A673 (cell line): ENCODE data around the gene PASK. TPM values are rescaled to one million over a fixed set of nuclear protein-coding genes. Genes with fewer than 3 reads are reported as not detected.

Source experiments
- BruUV-seq: library from RNA; stranded (reverse); fragments of 400-500 nt; replicated peaks from 2 replicates; lab custom pipeline; 2021; lab: Mats Ljungman, UMichigan
- CTCF ChIA-PET: fragments of 300-600 bp; sonication (Branson Sonifier 250); formaldehyde crosslinking; loops from one replicate; lab custom pipeline; 2022; ENCODE audit warnings: antibody characterized with exemption; lab: Charles Lee
- POLR2A ChIA-PET: fragments of 300-600 bp; sonication (Branson Sonifier 250); formaldehyde crosslinking; loops from one replicate; lab custom pipeline; 2022; ENCODE audit warnings: antibody characterized with exemption; ENCODE audit not compliant: low non-redundant PET; lab: Charles Lee
- DNase-seq: peaks from one replicate; pipeline ENCODE4 v3.0.0-alpha.2; 2015; ENCODE audit warnings: low spot score
- H3K27ac ChIP-seq: fragments of 200-600 bp; sonication (generic); 2 replicates; pipeline ENCODE4 v1.5.1; 2016; ENCODE audit warnings: mixed run types, low read depth, mild to moderate bottlenecking, mixed read lengths, antibody characterized with exemption, low read length; ENCODE audit not compliant: poor library complexity, severe bottlenecking
- H3K27me3 ChIP-seq: fragments of 200-600 bp; sonication (generic); replicated peaks from 2 replicates; pipeline ENCODE4 v1.6.1; 2017; ENCODE audit warnings: mixed run types, low read depth, mild to moderate bottlenecking, mixed read lengths, antibody characterized with exemption, low read length; ENCODE audit not compliant: insufficient read depth, poor library complexity
- H3K36me3 ChIP-seq: fragments of 200-600 bp; sonication (generic); 2 replicates; pipeline ENCODE4 v1.6.1; 2016; ENCODE audit warnings: mixed run types, mild to moderate bottlenecking, mixed read lengths, antibody characterized with exemption, low read length; ENCODE audit not compliant: insufficient read depth, poor library complexity, severe bottlenecking
- H3K4me1 ChIP-seq: fragments of 200-600 bp; sonication (generic); 2 replicates; pipeline ENCODE4 v1.6.1; 2017; ENCODE audit warnings: mixed run types, mild to moderate bottlenecking, mixed read lengths, antibody characterized with exemption, low read length; ENCODE audit not compliant: insufficient read depth, poor library complexity, severe bottlenecking
- H3K4me3 ChIP-seq: fragments of 200-600 bp; sonication (generic); 2 replicates; pipeline ENCODE4 v1.5.1; 2016; ENCODE audit warnings: low read depth, mixed run types, mild to moderate bottlenecking, mixed read lengths, low read length; ENCODE audit not compliant: poor library complexity, severe bottlenecking
- H3K9me3 ChIP-seq: fragments of 200-600 bp; sonication (generic); 2 replicates; pipeline ENCODE4 v1.6.1; 2016; ENCODE audit warnings: mixed run types, low read depth, mild to moderate bottlenecking, mixed read lengths, antibody characterized with exemption, low read length; ENCODE audit not compliant: poor library complexity, severe bottlenecking
- CTCF ChIP-seq: fragments of 300-800, 200-600 bp; sonication (generic); conservative IDR thresholded peaks from 2 replicates; pipeline ENCODE4 v1.5.1; 2017; ENCODE audit warnings: low read depth, mild to moderate bottlenecking, antibody characterized with exemption, low read length, moderate library complexity, mixed read lengths
- EZH2 ChIP-seq: fragments of 200-600 bp; sonication (generic); IDR thresholded peaks from 2 replicates; pipeline ENCODE4 v1.6.1; 2017; ENCODE audit warnings: borderline replicate concordance, low read depth, mild to moderate bottlenecking, mixed read lengths, antibody characterized with exemption, low read length; ENCODE audit not compliant: poor library complexity, severe bottlenecking
- intact Hi-C: fragments of 100-400 bp; cut with micrococcal nuclease; formaldehyde crosslinking; loops from one replicate; pipeline ENCODE4 v1.10.0; 2022; ENCODE audit not compliant: unreplicated experiment
- total RNA-seq: library from RNA; stranded (reverse); gene quantifications from 2 replicates; pipeline ENCODE4 v1.2.3, GENCODE V29; 2021

The PASK gene
- total RNA-seq, 1 experiment from 2014 or later: 59.4 TPM

GRCh38 chr2:241103176-241103595 is 46.1 kb downstream of the PASK start:
- Histone ChIP-seq H3K9me3 (no peaks in the 10 kb centered on the region), H3K27me3 (no peaks in the 10 kb centered on the region), H3K27ac (no peak overlapping the region), H3K36me3 (peaks cover 24% of the 10 kb centered on the region), H3K4me1 (no peaks in the 10 kb centered on the region), H3K4me3 (peak overlapping the region; percentile 84)
- BruUV-seq: no TSS peak
- intact Hi-C loops: no loop called here
- POLR2A ChIA-PET: no interaction called here
- DNase-seq: no peak
- CTCF ChIA-PET: no interaction called here
- TF ChIP-seq EZH2 (no peak), CTCF (no peak)

DNA sequence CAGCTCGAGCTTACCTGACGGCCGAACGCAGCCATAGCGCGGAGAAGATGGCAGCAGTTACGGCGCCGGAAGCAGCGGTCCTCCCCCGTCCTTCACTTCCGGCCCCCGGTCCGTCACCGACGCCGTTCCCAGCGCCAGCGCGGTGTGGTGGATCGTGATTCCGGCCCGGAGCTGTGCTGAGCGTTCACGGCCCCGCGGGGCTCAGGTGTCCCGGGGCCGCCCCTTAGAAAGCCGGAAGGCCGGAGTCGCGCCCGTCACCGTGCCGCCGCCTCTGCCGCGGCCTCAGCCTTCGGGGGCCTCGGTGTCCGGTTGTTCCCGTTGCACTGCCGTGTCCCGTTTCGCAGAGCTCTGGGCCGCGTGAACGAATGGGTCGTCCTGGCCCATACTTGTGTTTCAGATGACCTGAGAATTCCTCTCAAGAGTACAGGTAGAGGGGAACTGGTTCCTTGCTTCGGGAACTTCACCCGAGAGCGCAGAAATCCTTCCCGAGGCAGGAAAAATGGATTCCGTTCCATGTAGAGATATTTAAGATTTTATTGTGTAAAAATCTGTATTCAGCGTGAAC is 47.0 kb downstream of the PASK start, which contains the start of gene MTERF4:
TSS of gene MTERF4 (minus strand) at position 49 of the 565 bp plus-strand sequence. CDS start at position 35, 14 bp downstream.
- no peaks in the 10 kb centered on the region for H3K4me1 ChIP-seq
- intact Hi-C loops: no loop called here
- BruUV-seq: TSS peak; percentile 89
- H3K9me3 ChIP-seq: no peaks in the 10 kb centered on the region
- TF ChIP-seq CTCF (no peak), EZH2 (no peak)
- DNase-seq: peak; percentile 92
- H3K36me3 ChIP-seq: peaks cover 27% of the 10 kb centered on the region
- H3K27ac ChIP-seq: peak within 1 kb of the TSS; percentile 91
- H3K4me3 ChIP-seq: peak within 1 kb of the TSS; percentile 84
- H3K27me3 ChIP-seq: no peaks in the 10 kb centered on the region
- ChIA-PET POLR2A (interaction anchor here (0.6 kb wide), 1 partner anchor 1081 kb away, joined by 4 read pairs; no protein-coding TSS in a partner anchor), CTCF (no interaction called here)

- H3K36me3 ChIP-seq: peaks cover 49% of the 10 kb centered on the region
- ChIA-PET POLR2A (no interaction called here), CTCF (no interaction called here)
- intact Hi-C loops: no loop called here
- no peak for DNase-seq
- BruUV-seq: no TSS peak
- H3K27ac ChIP-seq: no peak overlapping the region
- H3K9me3 ChIP-seq: no peaks in the 10 kb centered on the region
- TF ChIP-seq EZH2 (no peak), CTCF (no peak)
- H3K4me1 ChIP-seq: no peaks in the 10 kb centered on the region
- no peak overlapping the region for H3K4me3 ChIP-seq
- H3K27me3 ChIP-seq: no peaks in the 10 kb centered on the region
Observed at GRCh38 chr2:241099246-241099645, 50.0 kb downstream of the PASK start.
